Right atrium auricular region (tissue), 2 donors: ENCODE data around the gene PSME2. TPM values are rescaled to one million over a fixed set of nuclear protein-coding genes. Genes with fewer than 3 reads are reported as not detected.

ENCODE experiments used
- DNase-seq: peaks from one replicate; pipeline ENCODE4 v3.0.0-alpha.2; 2019; ENCODE audit warnings: low spot score
- H3K27ac ChIP-seq, 2 donors: fragments of 200-600 bp; sonication (generic); 1 replicate in 1 of 2; 2 replicates in 1 of 2; pipeline ENCODE4 v1.5.1; 2016 to 2019
- H3K27me3 ChIP-seq, 2 donors: fragments of 200-600 bp; sonication (generic); one replicate each; pipeline versions ENCODE4 v1.5.1 to v1.6.0; 2017 to 2019
- H3K36me3 ChIP-seq: fragments of 200-600 bp; sonication (generic); one replicate; pipeline ENCODE4 v1.5.1; 2016
- H3K4me1 ChIP-seq, 2 donors: fragments of 200-600 bp; sonication (generic); one replicate each; pipeline versions ENCODE4 v1.5.1 to v1.6.0; 2017 to 2019
- H3K4me3 ChIP-seq, 2 donors: fragments of 200-600 bp; sonication (generic); 1 replicate in 1 of 2; 2 replicates in 1 of 2; pipeline ENCODE4 v1.5.1; 2017 to 2019; ENCODE audit warnings: mild to moderate bottlenecking in 1 of 2, moderate library complexity in 1 of 2
- H3K9me3 ChIP-seq, 2 donors: fragments of 200-600 bp; sonication (generic); one replicate each; pipeline ENCODE4 v1.5.1; 2019
- total RNA-seq, 2 donors: library from RNA; depleted of rRNA; stranded (reverse); fragments of >200 nt; gene quantifications; one replicate each; pipeline ENCODE4 v1.1.0, GENCODE V29; 2016
- TF ChIP-seq, protein P1 (sequence below), 2 donors: fragments of 200-600 bp; sonication (generic); IDR thresholded peaks; one replicate each; pipeline ENCODE4 v1.5.1; 2019; ENCODE audit warnings: antibody characterized with exemption in 2 of 2

Gene PSME2
- total RNA-seq, 2 donors from 2014 or later = 23.1 to 40.6 TPM

DNA sequence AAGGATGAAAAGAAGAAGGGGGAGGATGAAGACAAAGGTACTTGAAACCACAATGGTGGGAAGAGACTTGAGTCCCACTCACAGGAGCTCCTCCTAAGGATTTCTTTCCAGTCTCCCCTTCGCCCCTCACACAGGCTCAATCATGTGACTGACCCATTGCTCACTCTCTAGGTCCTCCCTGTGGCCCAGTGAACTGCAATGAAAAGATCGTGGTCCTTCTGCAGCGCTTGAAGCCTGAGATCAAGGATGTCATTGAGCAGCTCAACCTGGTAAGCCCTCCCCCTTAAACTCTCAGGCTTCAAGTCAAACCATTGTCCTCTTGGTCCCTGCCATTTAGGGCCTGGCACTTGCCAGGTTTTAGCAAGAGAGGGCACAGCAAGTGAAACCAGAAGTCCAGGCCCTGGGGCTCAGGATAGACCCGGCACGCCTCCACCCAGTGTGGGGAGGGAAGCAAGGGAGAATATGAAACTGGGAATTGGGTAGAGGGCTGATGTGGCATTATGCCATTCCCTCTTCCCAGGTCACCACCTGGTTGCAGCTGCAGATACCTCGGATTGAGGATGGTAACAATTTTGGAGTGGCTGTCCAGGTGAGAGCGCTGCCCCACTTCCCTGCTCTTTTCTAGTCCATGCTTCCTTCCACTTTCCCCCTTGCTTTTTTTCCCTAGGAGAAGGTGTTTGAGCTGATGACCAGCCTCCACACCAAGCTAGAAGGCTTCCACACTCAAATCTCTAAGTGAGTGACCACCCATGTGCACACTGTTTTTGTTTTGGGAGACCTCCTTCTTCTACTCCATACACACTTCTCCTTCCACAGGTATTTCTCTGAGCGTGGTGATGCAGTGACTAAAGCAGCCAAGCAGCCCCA lies 8.6 kb downstream of the PSME2 start:
- Histone ChIP-seq H3K27ac (peak overlapping the region in 1 of 2 donors; percentile 94), H3K4me3 (no peak overlapping the region)

DNA sequence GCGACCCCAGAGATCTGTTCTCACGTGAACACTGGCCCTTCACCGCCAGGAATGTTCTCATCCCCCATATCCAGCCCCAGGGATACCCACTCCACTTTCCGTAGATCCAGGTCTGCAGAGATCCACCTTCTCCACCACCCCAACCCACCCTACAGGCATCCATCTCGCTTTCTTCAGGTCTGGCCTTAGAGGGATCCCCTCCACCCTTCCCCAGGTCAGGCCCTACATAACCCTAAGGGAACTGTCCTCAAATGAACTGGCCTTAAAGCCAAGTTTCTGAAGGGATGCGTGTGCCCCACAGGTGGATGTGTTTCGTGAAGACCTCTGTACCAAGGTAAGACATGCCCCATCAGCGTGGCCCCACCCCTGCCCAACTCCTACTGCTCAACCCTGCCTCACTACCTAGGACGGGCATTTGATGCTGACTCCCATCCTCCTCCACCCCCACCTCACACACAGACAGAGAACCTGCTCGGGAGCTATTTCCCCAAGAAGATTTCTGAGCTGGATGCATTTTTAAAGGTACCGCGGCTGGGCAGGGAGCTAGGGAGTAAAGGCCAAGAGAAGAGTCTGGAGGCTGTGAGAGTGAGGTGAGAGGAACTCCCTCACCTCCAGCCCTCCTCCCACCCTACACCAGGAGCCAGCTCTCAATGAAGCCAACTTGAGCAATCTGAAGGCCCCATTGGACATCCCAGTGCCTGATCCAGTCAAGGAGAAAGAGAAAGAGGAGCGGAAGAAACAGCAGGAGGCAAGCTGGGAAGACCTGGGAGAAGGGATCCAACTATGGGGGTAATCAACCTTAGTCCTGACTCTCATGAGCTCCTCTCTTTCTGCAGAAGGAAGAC lies 9.5 kb downstream of the PSME2 start:
- H3K4me3 ChIP-seq = peak overlapping the region; percentile 92 to 98
- H3K9me3 ChIP-seq = no peaks in the 10 kb centered on the region
- H3K27me3 ChIP-seq = no peaks in the 10 kb centered on the region
- TF ChIP-seq, protein P1, sequence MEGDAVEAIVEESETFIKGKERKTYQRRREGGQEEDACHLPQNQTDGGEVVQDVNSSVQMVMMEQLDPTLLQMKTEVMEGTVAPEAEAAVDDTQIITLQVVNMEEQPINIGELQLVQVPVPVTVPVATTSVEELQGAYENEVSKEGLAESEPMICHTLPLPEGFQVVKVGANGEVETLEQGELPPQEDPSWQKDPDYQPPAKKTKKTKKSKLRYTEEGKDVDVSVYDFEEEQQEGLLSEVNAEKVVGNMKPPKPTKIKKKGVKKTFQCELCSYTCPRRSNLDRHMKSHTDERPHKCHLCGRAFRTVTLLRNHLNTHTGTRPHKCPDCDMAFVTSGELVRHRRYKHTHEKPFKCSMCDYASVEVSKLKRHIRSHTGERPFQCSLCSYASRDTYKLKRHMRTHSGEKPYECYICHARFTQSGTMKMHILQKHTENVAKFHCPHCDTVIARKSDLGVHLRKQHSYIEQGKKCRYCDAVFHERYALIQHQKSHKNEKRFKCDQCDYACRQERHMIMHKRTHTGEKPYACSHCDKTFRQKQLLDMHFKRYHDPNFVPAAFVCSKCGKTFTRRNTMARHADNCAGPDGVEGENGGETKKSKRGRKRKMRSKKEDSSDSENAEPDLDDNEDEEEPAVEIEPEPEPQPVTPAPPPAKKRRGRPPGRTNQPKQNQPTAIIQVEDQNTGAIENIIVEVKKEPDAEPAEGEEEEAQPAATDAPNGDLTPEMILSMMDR (IDR thresholded peaks at IDR 0.05) = no peak
- H3K36me3 ChIP-seq = peaks cover 19% of the 10 kb centered on the region
- H3K4me1 ChIP-seq = peaks cover 0 to 63% of the 10 kb centered on the region in 2 donors
- H3K27ac ChIP-seq = peak overlapping the region; percentile 89 to 94
- no peak for DNase-seq

More for the DNA sequence above, 8.6 kb downstream of the PSME2 start:
- Histone ChIP-seq H3K4me1 (peaks cover 0 to 61% of the 10 kb centered on the region in 2 donors), H3K27me3 (no peaks in the 10 kb centered on the region), H3K9me3 (no peaks in the 10 kb centered on the region), H3K36me3 (peaks cover 19% of the 10 kb centered on the region)
- TF ChIP-seq, protein P1 (IDR thresholded peaks at IDR 0.05) = no peak
- no peak for DNase-seq

DNA sequence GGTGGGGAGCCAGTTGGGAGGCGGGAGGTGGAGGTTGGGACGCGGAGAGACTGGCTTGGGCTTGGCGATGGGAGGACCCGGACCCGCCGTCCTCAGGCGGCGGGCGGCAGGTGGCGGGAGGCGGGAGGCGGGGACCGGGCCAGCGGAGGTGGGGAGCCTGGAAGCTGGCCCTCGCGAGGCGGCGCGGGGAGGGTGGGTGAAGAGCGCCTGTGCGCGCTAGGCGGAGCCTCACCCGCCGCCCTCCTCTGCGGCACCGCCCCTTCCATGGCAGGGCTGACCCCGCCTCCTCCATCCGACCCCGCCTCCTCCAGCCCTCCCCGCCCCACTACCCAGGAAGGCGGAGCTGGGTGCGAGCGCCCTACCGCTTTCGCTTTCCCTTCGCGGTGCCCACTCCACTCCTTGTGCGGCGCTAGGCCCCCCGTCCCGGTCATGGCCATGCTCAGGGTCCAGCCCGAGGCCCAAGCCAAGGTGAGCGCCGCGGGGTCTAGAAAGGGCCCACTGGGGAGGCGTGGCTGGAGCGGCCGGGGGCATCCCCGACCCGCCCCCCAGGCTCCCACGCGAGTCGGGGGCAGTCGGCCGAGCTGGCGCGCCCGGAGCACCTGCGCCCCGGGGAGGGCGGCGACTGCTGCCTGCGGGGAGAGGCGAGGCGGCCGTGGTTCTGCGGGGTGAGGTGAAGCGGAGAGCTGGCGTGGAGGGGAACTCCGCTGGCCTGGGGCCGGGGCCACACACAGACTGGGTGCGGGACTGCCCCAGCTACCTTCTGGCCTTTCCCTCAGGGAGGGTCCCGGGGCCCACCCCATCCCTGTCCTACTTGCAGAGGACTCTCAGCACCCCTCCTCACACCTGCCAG lies 10.4 kb downstream of the PSME2 start, which contains the start of gene PSME1:
Gene PSME1, plus strand, starts transcription at position 361 of the 850 bp plus-strand sequence. Its CDS starts 69 bp downstream, at position 430.
- DNase-seq = peak; percentile 88
- peaks cover 19% of the 10 kb centered on the region for H3K36me3 ChIP-seq
- H3K4me1 ChIP-seq = peaks cover 0 to 70% of the 10 kb centered on the region in 2 donors
- H3K4me3 ChIP-seq = peak within 1 kb of the TSS; percentile 92 to 98
- H3K9me3 ChIP-seq = no peaks in the 10 kb centered on the region
- TF ChIP-seq, protein P1 (IDR thresholded peaks at IDR 0.05) = peak in 1 of 2 donors; percentile 19
- peak within 1 kb of the TSS; percentile 89 to 94 for H3K27ac ChIP-seq
- H3K27me3 ChIP-seq = no peaks in the 10 kb centered on the region

DNA sequence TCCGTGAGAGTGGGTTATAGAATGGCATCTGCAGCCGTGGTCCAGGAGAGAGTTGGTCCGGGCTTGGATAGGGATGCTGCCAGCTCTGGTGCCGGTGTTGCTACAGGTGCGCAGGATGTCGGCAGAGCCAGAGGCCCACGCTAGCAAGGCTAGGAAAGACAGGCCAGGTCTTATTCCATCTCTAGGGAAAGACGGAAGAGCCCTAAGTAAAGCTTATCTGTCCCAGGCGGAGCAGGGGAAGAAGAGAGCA lies 10.9 kb downstream of the PSME2 start:
- Histone ChIP-seq H3K27ac (peak overlapping the region; percentile 89 to 94), H3K4me1 (peaks cover 0 to 71% of the 10 kb centered on the region in 2 donors), H3K4me3 (peak overlapping the region; percentile 92 to 98), H3K9me3 (no peaks in the 10 kb centered on the region), H3K27me3 (no peaks in the 10 kb centered on the region), H3K36me3 (peaks cover 19% of the 10 kb centered on the region)
- TF ChIP-seq, protein P1 (IDR thresholded peaks at IDR 0.05) = no peak
- no peak for DNase-seq

DNA sequence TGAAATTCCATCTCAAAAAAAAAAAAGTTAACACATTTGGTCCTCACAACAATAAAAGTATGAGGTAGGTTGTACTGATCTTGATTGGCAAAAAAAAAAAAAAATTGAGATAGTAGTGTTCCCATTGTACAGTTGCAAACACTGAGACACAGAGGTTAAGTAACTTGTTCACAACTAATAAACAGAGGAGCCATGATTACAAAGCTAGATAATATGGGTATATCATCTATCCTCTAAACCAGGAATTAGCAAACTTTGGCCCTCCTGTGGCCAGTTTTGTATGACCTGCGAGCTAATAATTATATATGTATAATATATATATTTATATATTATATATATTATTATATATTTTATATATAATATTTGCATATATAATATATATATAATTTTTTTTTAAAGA lies 12.7 kb downstream of the PSME2 start:
- H3K4me3 ChIP-seq = no peak overlapping the region
- H3K36me3 ChIP-seq = peaks cover 12% of the 10 kb centered on the region
- TF ChIP-seq, protein P1 (IDR thresholded peaks at IDR 0.05) = no peak
- H3K27me3 ChIP-seq = no peaks in the 10 kb centered on the region
- no peaks in the 10 kb centered on the region for H3K9me3 ChIP-seq
- no peak overlapping the region for H3K27ac ChIP-seq
- H3K4me1 ChIP-seq = peaks cover 0 to 56% of the 10 kb centered on the region in 2 donors
- DNase-seq = no peak
